Stimulated activated CD8-positive, alpha-beta memory T cell treated with anti-CD3 and anti-CD28 coated beads, Interleukin-7, amount 100 ng/mL, for 1 hour (primary cell): ENCODE results near the gene ZBTB42.

Experiments
- DNase-seq, 2 donors: peaks; one replicate each; pipeline ENCODE4 v3.0.0-alpha.2; 2020; ENCODE audit warnings: low read depth in 2 of 2

The ZBTB42 gene

GRCh38 chr14:104800771-104801519 is at the start of gene ZBTB42:
ZBTB42 (plus strand) TSS chr14:104801101; CDS start chr14:104801198, 97 bp downstream.
- DNase-seq: peak; percentile 34 to 50

GRCh38 chr14:104751539-104752422 is 49.1 kb upstream of the ZBTB42 start:
- no peak for DNase-seq

GRCh38 chr14:104752423-104752734 is 48.5 kb upstream of the ZBTB42 start:
- DNase-seq: no peak

- peak; percentile 99 for DNase-seq
Observed at GRCh38 chr14:104752735-104753527, 48.0 kb upstream of the ZBTB42 start, which contains the start of gene SIVA1. SIVA1 (plus strand) TSS chr14:104753147; CDS start chr14:104753202, 55 bp downstream.

GRCh38 chr14:104753528-104754212 is 47.2 kb upstream of the ZBTB42 start:
- DNase-seq: no peak

- DNase-seq: no peak
Observed at GRCh38 chr14:104754213-104754851, 46.6 kb upstream of the ZBTB42 start.

- DNase-seq: no peak
Observed at GRCh38 chr14:104755621-104756020, 45.3 kb upstream of the ZBTB42 start.

GRCh38 chr14:104756477-104757237 is 44.2 kb upstream of the ZBTB42 start:
- DNase-seq: no peak

- no peak for DNase-seq
Observed at GRCh38 chr14:104757238-104757585, 43.7 kb upstream of the ZBTB42 start.

- no peak for DNase-seq
Observed at GRCh38 chr14:104757681-104758392, 43.1 kb upstream of the ZBTB42 start.

GRCh38 chr14:104758981-104759969 is 41.6 kb upstream of the ZBTB42 start:
- no peak for DNase-seq

- no peak for DNase-seq
Observed at GRCh38 chr14:104765517-104765916, 35.4 kb upstream of the ZBTB42 start.

GRCh38 chr14:104766256-104766862 is 34.5 kb upstream of the ZBTB42 start:
- no peak for DNase-seq

- DNase-seq: no peak
Observed at GRCh38 chr14:104766863-104767633, 33.9 kb upstream of the ZBTB42 start.

- DNase-seq: no peak
Observed at GRCh38 chr14:104767634-104767918, 33.3 kb upstream of the ZBTB42 start.

GRCh38 chr14:104768437-104769323 is 32.2 kb upstream of the ZBTB42 start:
- DNase-seq: peak; percentile 87 to 93
